Cardiac muscle cell (in vitro differentiated cells and primary cell): ENCODE data around the gene C12orf76. TPM values are rescaled to one million over a fixed set of nuclear protein-coding genes. Genes with fewer than 3 reads are reported as not detected.
"Not testable (repeated sequence)": the region's sequence is repeated elsewhere in the genome, so short reads cannot be mapped to it uniquely, and the experiment has no call there.

Experiments used
- DNase-seq, 2 donors: peaks; one replicate each; pipeline versions ENCODE4 v3.0.0 to v3.0.0-alpha.2; 2010 to 2017; ENCODE audit warnings: low read depth in 1 of 2, low spot score in 1 of 2
- H3K27ac ChIP-seq: fragments of 200-600 bp; sonication (generic); 2 replicates; pipeline ENCODE4 v1.5.1; 2016
- H3K27me3 ChIP-seq: fragments of 200-600 bp; sonication (generic); 2 replicates; pipeline ENCODE4 v1.6.0; 2016; ENCODE audit warnings: control low read depth
- H3K36me3 ChIP-seq: fragments of 200-600 bp; sonication (generic); 2 replicates; pipeline ENCODE4 v1.5.1; 2016; ENCODE audit warnings: control low read depth
- H3K4me1 ChIP-seq: fragments of 200-600 bp; sonication (generic); 2 replicates; pipeline ENCODE4 v1.8.1; 2017; ENCODE audit warnings: low read depth, mild to moderate bottlenecking, mixed run types
- H3K4me3 ChIP-seq: fragments of 200-600 bp; sonication (generic); 2 replicates; pipeline ENCODE4 v1.5.1; 2016; ENCODE audit warnings: mild to moderate bottlenecking
- H3K9me3 ChIP-seq: fragments of 200-600 bp; sonication (generic); 2 replicates; pipeline ENCODE4 v1.5.1; 2017; ENCODE audit warnings: low read depth, mild to moderate bottlenecking, control low read depth
- polyA plus RNA-seq: library from polyadenylated mRNA; unstranded; fragments of >200 nt; fragmentation: Nextera tagmentation; extraction: Ambion mirVana; gene quantifications from 2 replicates; pipeline ENCODE4 v1.2.1, GENCODE V29; 2016
- total RNA-seq: library from RNA; depleted of rRNA; stranded (reverse); fragments of >200 nt; gene quantifications from 2 replicates; pipeline ENCODE4 v1.2.3, GENCODE V29; 2016
- TF ChIP-seq, protein P1 (sequence below): IDR thresholded peaks from 2 replicates; pipeline ENCODE4 v1.5.1; 2012; ENCODE audit warnings: low read depth, mild to moderate bottlenecking, low read length

Gene C12orf76
- total and polyA plus RNA-seq, 2 experiments from 2014 or later = 19.8 to 25.0 TPM

DNA sequence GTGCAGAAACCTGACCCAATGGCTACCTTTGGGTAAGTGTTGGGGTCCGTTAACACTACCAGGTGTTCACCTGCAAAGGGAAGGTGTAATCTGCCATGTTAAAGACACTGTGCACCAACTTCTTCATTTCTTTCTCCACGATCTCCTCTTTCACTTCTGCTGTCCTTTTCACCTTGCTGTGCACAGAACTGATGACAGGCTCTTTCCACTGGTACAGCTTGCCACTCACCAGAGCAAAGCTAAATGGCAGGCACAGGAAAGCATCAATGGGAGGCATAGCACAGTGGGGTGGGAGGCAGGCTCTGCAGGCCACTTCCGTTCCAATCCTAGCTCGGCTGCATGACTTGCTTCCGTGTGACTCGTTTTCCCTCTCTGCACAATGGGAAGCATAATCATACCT is 2.6 kb upstream of the C12orf76 start:
- H3K4me3 ChIP-seq = no peak overlapping the region
- no peak for DNase-seq
- no peaks in the 10 kb centered on the region for H3K27me3 ChIP-seq
- no peaks in the 10 kb centered on the region for H3K4me1 ChIP-seq
- no peaks in the 10 kb centered on the region for H3K9me3 ChIP-seq
- H3K27ac ChIP-seq = no peak overlapping the region
- no peaks in the 10 kb centered on the region for H3K36me3 ChIP-seq
- TF ChIP-seq, protein P1, sequence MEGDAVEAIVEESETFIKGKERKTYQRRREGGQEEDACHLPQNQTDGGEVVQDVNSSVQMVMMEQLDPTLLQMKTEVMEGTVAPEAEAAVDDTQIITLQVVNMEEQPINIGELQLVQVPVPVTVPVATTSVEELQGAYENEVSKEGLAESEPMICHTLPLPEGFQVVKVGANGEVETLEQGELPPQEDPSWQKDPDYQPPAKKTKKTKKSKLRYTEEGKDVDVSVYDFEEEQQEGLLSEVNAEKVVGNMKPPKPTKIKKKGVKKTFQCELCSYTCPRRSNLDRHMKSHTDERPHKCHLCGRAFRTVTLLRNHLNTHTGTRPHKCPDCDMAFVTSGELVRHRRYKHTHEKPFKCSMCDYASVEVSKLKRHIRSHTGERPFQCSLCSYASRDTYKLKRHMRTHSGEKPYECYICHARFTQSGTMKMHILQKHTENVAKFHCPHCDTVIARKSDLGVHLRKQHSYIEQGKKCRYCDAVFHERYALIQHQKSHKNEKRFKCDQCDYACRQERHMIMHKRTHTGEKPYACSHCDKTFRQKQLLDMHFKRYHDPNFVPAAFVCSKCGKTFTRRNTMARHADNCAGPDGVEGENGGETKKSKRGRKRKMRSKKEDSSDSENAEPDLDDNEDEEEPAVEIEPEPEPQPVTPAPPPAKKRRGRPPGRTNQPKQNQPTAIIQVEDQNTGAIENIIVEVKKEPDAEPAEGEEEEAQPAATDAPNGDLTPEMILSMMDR = no peak

DNA sequence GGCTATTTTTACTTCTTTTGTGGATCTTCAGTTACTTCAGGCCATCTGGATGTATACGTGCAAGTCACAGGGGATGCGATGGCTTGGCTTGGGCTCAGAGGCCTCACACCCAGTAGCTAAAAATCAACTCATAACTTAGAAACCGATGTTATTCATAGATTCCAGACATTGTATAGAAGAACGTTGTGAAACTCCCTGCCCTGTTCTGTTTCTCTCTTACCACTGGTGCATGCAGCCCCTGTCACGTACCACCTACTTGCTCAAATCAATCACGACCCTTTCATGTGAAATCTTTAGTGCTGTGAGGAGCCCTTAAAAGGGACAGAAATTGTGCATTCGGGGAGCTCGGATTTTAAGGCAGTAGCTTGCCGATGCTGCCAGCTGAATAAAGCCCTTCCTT is 1.3 kb upstream of the C12orf76 start:
- not testable (repeated sequence) for H3K4me3 ChIP-seq, DNase-seq, H3K27me3 ChIP-seq, H3K27ac ChIP-seq, H3K4me1 ChIP-seq, H3K9me3 ChIP-seq, H3K36me3 ChIP-seq

DNA sequence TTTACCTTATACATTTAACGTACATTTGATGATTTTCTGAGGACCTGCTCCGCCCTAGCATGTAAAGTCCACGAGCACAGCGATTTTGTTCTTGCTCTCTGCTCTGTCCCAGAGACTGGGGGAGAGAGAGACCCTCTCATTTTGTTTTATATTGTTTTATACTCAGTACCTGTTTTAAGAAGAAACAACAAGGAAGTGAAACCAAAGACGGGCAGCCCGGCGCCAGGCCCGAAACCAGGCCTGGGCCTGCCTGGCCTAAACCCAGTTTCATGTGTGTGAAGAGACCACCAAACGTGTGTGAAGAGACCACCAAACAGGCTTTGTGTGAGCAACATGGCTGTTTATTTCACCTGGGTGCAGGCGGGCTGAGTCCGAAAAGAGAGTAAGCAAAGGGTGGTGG is 712 bp upstream of the C12orf76 start:
- DNase-seq, H3K36me3 ChIP-seq, H3K27ac ChIP-seq, H3K27me3 ChIP-seq, H3K9me3 ChIP-seq, H3K4me1 ChIP-seq: not testable (repeated sequence)
- H3K4me3 ChIP-seq = peak overlapping the region; percentile 55

DNA sequence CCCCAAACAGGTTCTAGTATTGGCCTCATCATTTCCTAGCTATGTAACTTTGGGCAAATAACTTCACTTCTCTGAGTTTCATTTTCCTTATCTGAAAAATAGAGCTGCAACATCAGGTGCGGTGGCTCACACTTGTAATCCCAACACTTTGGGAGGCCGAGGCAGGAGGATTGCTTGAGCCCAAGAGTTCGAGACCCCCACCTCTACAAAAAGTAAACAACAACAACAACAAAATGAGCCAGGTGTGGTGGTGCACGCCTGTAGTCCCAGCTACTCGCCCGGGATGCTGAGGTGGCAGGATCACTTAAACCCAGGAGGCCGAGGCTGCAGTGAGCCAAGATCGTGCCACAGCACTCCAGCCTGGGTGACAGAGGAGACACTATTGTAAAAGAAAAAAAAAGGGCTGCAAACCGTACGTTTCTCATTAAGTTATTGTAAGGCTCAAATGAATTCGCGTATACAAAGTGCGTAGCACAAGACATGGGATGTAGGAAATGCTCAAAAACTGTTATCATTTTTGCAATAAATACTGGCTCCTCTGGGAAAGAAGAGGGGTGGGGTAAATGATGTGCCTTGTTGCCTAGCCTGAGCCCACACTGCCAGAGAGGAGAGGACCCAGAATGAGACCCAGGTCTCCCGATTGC is 903 bp downstream of the C12orf76 start:
- Histone ChIP-seq H3K4me3 (peak overlapping the region; percentile 55), H3K27ac (no peak overlapping the region), H3K27me3 (no peaks in the 10 kb centered on the region), H3K36me3 (no peaks in the 10 kb centered on the region), H3K4me1 (no peaks in the 10 kb centered on the region), H3K9me3 (no peaks in the 10 kb centered on the region)
- no peak for DNase-seq
- TF ChIP-seq, protein P1 = no peak

DNA sequence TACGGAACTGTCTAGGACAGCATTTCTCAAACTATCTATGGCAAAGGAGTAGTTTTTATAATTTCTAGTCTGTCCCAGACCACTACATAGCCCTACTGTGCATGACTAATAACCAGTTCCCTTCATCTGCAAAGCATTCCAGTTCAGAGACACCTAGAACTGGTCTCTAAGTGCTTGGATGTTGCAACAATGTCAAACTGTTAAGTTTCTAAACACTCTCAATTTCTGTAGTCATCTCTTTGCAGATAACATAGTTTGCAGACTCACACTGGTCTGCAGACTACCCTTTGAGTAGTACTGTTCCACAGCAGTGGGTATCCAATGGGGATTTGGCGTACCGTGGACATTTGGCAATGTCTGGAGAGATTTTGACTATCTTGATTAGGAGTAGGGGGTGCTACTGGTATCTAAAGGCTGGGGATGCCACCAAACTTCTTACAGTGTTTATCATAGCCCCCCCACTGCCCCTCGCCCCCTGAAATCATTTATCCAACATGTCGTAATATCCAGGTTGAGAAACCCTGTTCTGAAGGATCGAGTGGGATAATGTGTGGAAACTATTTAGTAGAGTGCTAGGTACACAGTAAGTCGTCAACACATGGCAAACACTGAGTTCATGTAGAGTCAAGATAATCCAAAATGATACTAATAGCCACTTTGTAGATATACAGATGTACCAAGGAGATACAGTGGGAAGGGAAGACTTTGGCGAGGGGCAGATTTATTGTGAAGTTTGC is 1.7 kb downstream of the C12orf76 start:
- DNase-seq = peak in 1 of 2 donors; percentile 38
- Histone ChIP-seq H3K27me3 (no peaks in the 10 kb centered on the region), H3K36me3 (no peaks in the 10 kb centered on the region), H3K4me3 (no peak overlapping the region), H3K9me3 (no peaks in the 10 kb centered on the region), H3K27ac (no peak overlapping the region), H3K4me1 (no peaks in the 10 kb centered on the region)
- TF ChIP-seq, protein P1 = no peak

DNA sequence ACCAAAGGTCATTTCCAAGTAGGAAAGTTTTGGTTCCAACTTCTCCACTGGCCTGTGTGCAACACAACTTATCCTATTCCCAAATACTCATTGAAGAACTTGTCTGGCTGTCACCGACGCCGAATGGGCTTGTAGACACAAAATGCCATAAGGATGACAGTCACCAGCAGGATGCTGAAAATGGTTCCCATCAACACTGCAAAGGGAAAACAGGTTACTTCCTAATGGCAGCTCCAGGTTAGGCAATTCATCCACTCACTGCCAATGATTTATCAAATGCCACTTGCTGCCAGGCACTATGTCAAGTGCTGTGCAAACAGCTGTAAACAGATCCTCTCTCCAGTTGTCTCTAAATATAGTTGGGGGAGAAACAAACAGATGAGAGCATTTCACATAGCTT is 6.1 kb downstream of the C12orf76 start:
- TF ChIP-seq, protein P1 = no peak
- no peak for DNase-seq
- no peaks in the 10 kb centered on the region for H3K4me1 ChIP-seq
- H3K9me3 ChIP-seq = no peaks in the 10 kb centered on the region
- H3K27ac ChIP-seq = no peak overlapping the region
- no peak overlapping the region for H3K4me3 ChIP-seq
- no peaks in the 10 kb centered on the region for H3K27me3 ChIP-seq
- peaks cover 9% of the 10 kb centered on the region for H3K36me3 ChIP-seq
